PC-9 (cell line): ENCODE measurements around the gene SND1. TPM values are rescaled to one million over a fixed set of nuclear protein-coding genes. Genes with fewer than 3 reads are reported as not detected.

Source experiments
- BruUV-seq: library from RNA; stranded (reverse); fragments of 400-500 nt; replicated peaks from 2 replicates; lab custom pipeline; 2021; lab: Mats Ljungman, UMichigan
- CTCF ChIA-PET: fragments of 300-600 bp; sonication (Branson Sonifier 250); formaldehyde crosslinking; loops from one replicate; lab custom pipeline; 2022; ENCODE audit warnings: antibody characterized with exemption; lab: Charles Lee
- POLR2A ChIA-PET: fragments of 300-600 bp; sonication (Branson Sonifier 250); formaldehyde crosslinking; loops from one replicate; lab custom pipeline; 2022; ENCODE audit warnings: antibody characterized with exemption; ENCODE audit not compliant: unreplicated experiment; lab: Charles Lee
- DNase-seq, 2 experiments: peaks; one replicate each; pipeline versions ENCODE4 v3.0.0 to v3.0.0-alpha.2; 2015 to 2022; ENCODE audit warnings: mixed read lengths in 1 of 2
- H2AFZ ChIP-seq: fragments of 200-600 bp; sonication (generic); 2 replicates; pipeline ENCODE4 v1.8.1; 2017; ENCODE audit warnings: antibody characterized with exemption
- H3F3A ChIP-seq: fragments of 200-600 bp; sonication (generic); 2 replicates; pipeline ENCODE4 v1.8.1; 2017; ENCODE audit warnings: antibody characterized with exemption, mild to moderate bottlenecking, low read depth; ENCODE audit not compliant: insufficient read depth
- H3K27ac ChIP-seq: fragments of 200-600 bp; sonication (generic); 2 replicates; pipeline ENCODE4 v1.6.1; 2016; ENCODE audit warnings: mixed run types
- H3K27me3 ChIP-seq: fragments of 200-600 bp; sonication (generic); 2 replicates; pipeline ENCODE4 v1.6.1; 2016; ENCODE audit warnings: low read depth, mixed run types; ENCODE audit not compliant: insufficient read depth
- H3K36me3 ChIP-seq: fragments of 200-600 bp; sonication (generic); 2 replicates; pipeline ENCODE4 v1.6.1; 2016; ENCODE audit warnings: low read depth, mixed run types
- H3K4me1 ChIP-seq: fragments of 200-600 bp; sonication (generic); replicated peaks from 2 replicates; pipeline ENCODE4 v1.6.1; 2016; ENCODE audit warnings: mixed run types; ENCODE audit not compliant: insufficient read depth
- H3K4me2 ChIP-seq: fragments of 200-600 bp; sonication (generic); 2 replicates; pipeline ENCODE4 v1.6.1; 2017; ENCODE audit warnings: mixed run types
- H3K4me3 ChIP-seq: fragments of 200-600 bp; sonication (generic); 2 replicates; pipeline ENCODE4 v1.6.1; 2016; ENCODE audit warnings: mixed run types
- H3K79me2 ChIP-seq: fragments of 200-600 bp; sonication (generic); 2 replicates; pipeline ENCODE4 v1.6.1; 2017; ENCODE audit warnings: low read depth, mixed run types
- H3K9me2 ChIP-seq: fragments of 200-600 bp; sonication (generic); 2 replicates; pipeline ENCODE4 v1.8.1; 2017; ENCODE audit warnings: mild to moderate bottlenecking; ENCODE audit not compliant: insufficient read depth
- H3K9me3 ChIP-seq: fragments of 200-600 bp; sonication (generic); 2 replicates; pipeline ENCODE4 v1.8.1; 2016; ENCODE audit warnings: low read depth; ENCODE audit not compliant: insufficient read depth
- H4K20me1 ChIP-seq: fragments of 200-600 bp; sonication (generic); 2 replicates; pipeline ENCODE4 v1.8.1; 2017; ENCODE audit not compliant: insufficient read depth
- EZH2 ChIP-seq: fragments of 200-600 bp; sonication (generic); IDR thresholded peaks from 2 replicates; pipeline ENCODE4 v1.8.0; 2017; ENCODE audit warnings: antibody characterized with exemption, low read depth
- intact Hi-C: fragments of 100-400 bp; cut with micrococcal nuclease; formaldehyde crosslinking; loops from one replicate; pipeline ENCODE4 v1.10.0; 2022; ENCODE audit not compliant: unreplicated experiment
- total RNA-seq: library from RNA; stranded (reverse); gene quantifications from 2 replicates; pipeline ENCODE4 v1.2.3, GENCODE V29; 2021
- TF ChIP-seq, protein P1 (sequence below): fragments of 200-600 bp; sonication (generic); conservative IDR thresholded peaks from 2 replicates; pipeline ENCODE4 v1.6.1; 2017; ENCODE audit warnings: mixed run types, antibody characterized with exemption, mild to moderate bottlenecking, moderate library complexity

The SND1 gene
- total RNA-seq, 1 experiment from 2014 or later: 273 TPM

DNA sequence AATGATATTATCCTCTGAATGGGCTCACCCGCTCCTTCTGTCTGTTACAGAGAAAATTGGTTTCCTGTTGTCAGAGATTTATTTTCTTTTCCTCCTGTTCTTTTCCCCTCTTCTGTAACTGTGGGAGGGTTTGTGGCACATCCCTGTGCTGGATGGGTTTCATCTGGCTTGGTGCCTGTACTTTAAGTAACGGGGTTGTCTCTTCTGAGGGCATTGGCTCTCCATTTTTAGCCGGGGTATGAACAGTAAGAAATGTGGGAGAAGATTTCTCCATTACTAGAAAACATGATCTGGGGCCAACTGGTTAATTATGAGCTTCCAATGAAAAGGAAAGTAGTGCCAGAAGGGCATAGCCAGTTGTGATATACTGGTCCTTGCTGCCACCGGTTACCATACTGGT is 142.6 kb downstream of the SND1 start:
- Histone ChIP-seq H3K4me1 (no peaks in the 10 kb centered on the region), H3F3A (0 out of 2 replicates have a peak, but pooled peaks cover under 1% of the 10 kb centered on the region), H3K27ac (no peak overlapping the region), H3K4me2 (no peak overlapping the region), H3K79me2 (peaks cover 70% of the 10 kb centered on the region), H3K9me3 (no peaks in the 10 kb centered on the region), H4K20me1 (peaks cover 57% of the 10 kb centered on the region), H3K36me3 (0 out of 2 replicates have a peak, but pooled peaks cover 5% of the 10 kb centered on the region), H3K4me3 (no peak overlapping the region), H3K27me3 (no peaks in the 10 kb centered on the region), H3K9me2 (no peaks in the 10 kb centered on the region), H2AFZ (no peak overlapping the region)
- intact Hi-C loops: no loop called here
- TF ChIP-seq, protein P1, sequence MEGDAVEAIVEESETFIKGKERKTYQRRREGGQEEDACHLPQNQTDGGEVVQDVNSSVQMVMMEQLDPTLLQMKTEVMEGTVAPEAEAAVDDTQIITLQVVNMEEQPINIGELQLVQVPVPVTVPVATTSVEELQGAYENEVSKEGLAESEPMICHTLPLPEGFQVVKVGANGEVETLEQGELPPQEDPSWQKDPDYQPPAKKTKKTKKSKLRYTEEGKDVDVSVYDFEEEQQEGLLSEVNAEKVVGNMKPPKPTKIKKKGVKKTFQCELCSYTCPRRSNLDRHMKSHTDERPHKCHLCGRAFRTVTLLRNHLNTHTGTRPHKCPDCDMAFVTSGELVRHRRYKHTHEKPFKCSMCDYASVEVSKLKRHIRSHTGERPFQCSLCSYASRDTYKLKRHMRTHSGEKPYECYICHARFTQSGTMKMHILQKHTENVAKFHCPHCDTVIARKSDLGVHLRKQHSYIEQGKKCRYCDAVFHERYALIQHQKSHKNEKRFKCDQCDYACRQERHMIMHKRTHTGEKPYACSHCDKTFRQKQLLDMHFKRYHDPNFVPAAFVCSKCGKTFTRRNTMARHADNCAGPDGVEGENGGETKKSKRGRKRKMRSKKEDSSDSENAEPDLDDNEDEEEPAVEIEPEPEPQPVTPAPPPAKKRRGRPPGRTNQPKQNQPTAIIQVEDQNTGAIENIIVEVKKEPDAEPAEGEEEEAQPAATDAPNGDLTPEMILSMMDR: no peak
- TF ChIP-seq EZH2: no peak
- no TSS peak for BruUV-seq
- CTCF ChIA-PET: no interaction called here
- DNase-seq: no peak
- POLR2A ChIA-PET: interaction anchor here (0.8 kb wide), 1 partner anchor 13 kb away, joined by 12 read pairs; no protein-coding TSS in a partner anchor

DNA sequence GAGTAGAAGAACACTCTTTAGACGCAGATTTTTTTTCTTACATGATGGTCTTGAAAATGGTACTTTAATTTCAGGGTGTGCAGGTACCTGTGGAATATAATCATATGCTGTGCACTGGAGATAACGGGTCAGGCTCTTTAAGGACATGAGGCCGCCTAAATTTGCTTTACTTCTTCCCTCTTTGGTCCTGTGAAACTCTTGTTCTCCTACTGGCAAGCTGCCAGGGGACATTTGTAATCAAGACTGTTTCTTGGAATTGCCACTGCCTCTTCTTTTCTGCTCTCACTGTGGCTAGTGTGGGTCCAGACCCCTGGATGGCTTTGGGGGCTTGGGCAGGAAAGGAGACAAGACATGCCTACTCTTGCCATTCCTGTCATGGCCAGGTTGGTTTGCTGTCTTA is 146.0 kb downstream of the SND1 start:
- peaks cover 60% of the 10 kb centered on the region for H3K79me2 ChIP-seq
- CTCF ChIA-PET: no interaction called here
- POLR2A ChIA-PET: no interaction called here

DNA sequence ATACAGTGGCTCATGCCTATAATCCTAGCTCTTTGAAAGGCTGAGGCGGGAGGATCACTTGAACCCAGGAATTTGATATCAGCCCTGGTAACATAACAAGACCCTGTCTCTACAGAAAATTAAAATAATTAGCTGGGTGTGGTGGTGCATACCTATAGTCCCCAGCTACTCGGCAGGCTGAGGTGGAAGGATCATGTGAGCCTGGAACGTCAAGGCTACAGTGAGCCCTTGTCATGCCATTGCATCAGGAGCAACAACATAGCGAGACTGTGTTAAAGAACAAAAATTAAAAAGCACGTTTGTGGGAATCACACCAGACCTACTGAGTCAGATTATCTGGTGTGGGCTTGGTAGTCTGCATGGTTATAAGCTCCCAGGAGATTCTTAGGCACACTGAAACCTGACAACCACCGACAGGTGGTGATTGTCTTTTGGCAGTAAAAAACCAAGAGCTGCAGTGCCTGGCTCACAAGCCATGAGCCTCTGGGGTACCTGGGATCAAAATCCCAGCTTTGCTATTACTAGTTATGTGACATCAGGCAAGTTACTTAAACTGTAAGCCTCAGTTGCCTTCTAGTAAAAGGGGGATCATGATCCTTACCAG is 146.9 kb downstream of the SND1 start:
- no TSS peak for BruUV-seq
- H3K27me3 ChIP-seq: no peaks in the 10 kb centered on the region
- no peak for DNase-seq
- H3F3A ChIP-seq: no peaks in the 10 kb centered on the region
- no peak overlapping the region for H3K4me2 ChIP-seq
- H3K79me2 ChIP-seq: peaks cover 56% of the 10 kb centered on the region
- no peaks in the 10 kb centered on the region for H3K9me3 ChIP-seq
- intact Hi-C loops: no loop called here
- CTCF ChIA-PET: no interaction called here
- POLR2A ChIA-PET: no interaction called here
- no peaks in the 10 kb centered on the region for H3K9me2 ChIP-seq
- H2AFZ ChIP-seq: no peak overlapping the region
- peaks cover 52% of the 10 kb centered on the region for H4K20me1 ChIP-seq
- no peak for TF ChIP-seq EZH2
- TF ChIP-seq, protein P1: no peak
- no peak overlapping the region for H3K27ac ChIP-seq
- H3K36me3 ChIP-seq: 0 out of 2 replicates have a peak, but pooled peaks cover 5% of the 10 kb centered on the region
- H3K4me3 ChIP-seq: no peak overlapping the region
- H3K4me1 ChIP-seq: no peaks in the 10 kb centered on the region

More for the DNA sequence above, 146.0 kb downstream of the SND1 start:
- peaks cover 54% of the 10 kb centered on the region for H4K20me1 ChIP-seq
- DNase-seq: no peak
- no peak overlapping the region for H2AFZ ChIP-seq
- H3K27me3 ChIP-seq: no peaks in the 10 kb centered on the region
- no TSS peak for BruUV-seq
- H3K36me3 ChIP-seq: 0 out of 2 replicates have a peak, but pooled peaks cover 5% of the 10 kb centered on the region
- no peaks in the 10 kb centered on the region for H3K9me2 ChIP-seq
- H3K9me3 ChIP-seq: no peaks in the 10 kb centered on the region
- H3K4me2 ChIP-seq: no peak overlapping the region
- TF ChIP-seq EZH2: no peak
- TF ChIP-seq, protein P1: no peak
- H3K4me1 ChIP-seq: no peaks in the 10 kb centered on the region
- H3F3A ChIP-seq: no peaks in the 10 kb centered on the region
- no peak overlapping the region for H3K27ac ChIP-seq
- intact Hi-C loops: no loop called here
- no peak overlapping the region for H3K4me3 ChIP-seq
